HG02642 (cell line): ENCODE results near the gene ATP9B.
"Not testable (repeated sequence)": the region's sequence is repeated elsewhere in the genome, so short reads cannot be mapped to it uniquely, and the experiment has no call there.

Source experiments
- ATAC-seq: cut with Tn5 transposase; IDR thresholded peaks from one replicate; pipeline ENCODE4 v1.9.1; 2021; ENCODE audit warnings: mild to moderate bottlenecking; ENCODE audit not compliant: unreplicated experiment, poor library complexity

Gene ATP9B

DNA sequence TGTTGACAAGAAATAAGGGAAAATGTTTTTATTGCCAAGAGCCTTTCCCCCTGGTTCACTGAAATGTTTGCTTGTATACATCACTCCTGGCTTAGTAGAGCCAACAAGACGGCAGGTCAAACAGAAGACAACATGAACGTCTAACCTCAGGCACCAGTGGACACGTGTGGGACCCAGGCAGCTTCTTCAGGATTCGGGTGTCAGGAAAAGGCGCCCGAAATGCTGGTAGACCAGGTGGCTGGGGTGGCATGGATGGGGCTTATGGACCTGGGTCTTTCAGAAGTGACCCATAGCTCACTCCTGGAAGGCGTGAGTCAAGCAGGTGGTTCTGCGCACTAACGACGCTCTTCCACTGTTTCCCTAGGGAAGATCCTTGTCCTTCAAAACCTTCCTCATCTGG lies 303.3 kb downstream of the ATP9B start:
- no peak for ATAC-seq

- no peak for ATAC-seq
These were observed 303.8 kb downstream of the ATP9B start for GRCh38 chr18:79372991-79373390.

DNA sequence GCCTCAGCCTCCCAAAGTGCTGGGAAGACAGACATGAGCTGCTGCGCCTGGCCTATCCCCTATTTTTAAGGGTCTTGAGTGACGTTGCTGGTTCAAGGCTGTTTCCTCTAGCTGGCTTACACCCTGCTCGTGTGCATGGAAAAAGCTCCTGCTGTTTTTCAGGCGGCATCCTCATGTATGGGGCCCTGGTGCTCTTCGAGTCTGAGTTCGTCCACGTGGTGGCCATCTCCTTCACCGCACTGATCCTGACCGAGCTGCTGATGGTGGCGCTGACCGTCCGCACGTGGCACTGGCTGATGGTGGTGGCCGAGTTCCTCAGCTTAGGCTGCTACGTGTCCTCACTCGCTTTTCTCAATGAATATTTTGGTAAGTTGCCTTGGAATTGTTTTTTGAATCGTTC lies 304.5 kb downstream of the ATP9B start:
- no peak for ATAC-seq

GRCh38 chr18:79374408-79375171 lies 305.4 kb downstream of the ATP9B start:
- peak; percentile 71 for ATAC-seq

GRCh38 chr18:79375441-79376154 lies 306.4 kb downstream of the ATP9B start:
- ATAC-seq, result no peak

DNA sequence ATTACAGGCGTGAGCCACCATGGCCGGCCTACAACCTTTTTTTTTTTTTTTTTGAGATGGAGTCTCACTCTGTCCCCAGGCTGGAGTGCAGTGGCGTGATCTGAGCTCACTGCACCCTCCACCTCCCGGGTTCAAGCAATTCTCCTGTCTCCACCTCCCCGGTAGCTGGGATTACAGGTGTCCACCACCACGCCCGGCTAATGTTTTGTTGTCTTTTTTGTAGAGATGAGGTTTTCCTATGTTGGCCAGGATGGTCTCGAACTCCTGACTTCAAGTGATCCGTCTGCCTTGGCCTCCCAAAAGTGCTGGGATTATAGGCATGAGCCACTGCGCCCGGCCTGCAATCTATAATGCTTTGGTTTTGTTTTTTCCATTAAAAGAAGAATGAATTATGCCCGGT lies 307.5 kb downstream of the ATP9B start:
- not testable (repeated sequence) for ATAC-seq

DNA sequence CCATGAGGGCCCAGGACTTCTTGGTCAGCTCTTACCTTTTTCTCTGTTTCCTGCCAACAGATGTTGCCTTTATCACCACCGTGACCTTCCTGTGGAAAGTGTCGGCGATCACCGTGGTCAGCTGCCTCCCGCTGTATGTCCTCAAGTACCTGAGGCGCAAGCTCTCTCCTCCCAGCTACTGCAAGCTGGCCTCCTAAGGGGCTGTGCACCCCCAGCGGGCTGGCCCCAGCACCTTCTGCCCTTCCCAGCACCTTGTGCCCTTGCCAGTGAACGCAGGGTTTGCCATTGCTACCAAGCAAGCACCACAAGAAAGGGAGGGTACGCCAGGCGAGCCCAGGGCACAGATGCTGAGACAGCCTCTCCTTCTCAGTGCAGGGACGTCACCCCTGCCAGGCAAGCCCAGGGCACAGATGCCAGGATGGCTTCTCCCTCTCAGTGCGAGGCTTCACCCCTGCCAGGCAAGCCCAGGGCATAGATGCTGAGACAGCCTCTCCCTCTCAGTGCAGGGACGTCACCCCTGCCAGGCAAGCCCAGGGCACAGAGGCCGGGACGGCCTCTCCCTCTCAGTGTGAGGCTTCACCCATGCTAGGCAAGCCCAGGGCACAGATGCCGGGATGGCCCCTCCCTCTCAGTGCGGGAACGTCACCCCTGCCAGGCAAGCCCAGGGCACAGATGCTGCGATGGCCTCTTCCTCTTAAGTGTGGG lies 308.1 kb downstream of the ATP9B start:
- no peak for ATAC-seq

DNA sequence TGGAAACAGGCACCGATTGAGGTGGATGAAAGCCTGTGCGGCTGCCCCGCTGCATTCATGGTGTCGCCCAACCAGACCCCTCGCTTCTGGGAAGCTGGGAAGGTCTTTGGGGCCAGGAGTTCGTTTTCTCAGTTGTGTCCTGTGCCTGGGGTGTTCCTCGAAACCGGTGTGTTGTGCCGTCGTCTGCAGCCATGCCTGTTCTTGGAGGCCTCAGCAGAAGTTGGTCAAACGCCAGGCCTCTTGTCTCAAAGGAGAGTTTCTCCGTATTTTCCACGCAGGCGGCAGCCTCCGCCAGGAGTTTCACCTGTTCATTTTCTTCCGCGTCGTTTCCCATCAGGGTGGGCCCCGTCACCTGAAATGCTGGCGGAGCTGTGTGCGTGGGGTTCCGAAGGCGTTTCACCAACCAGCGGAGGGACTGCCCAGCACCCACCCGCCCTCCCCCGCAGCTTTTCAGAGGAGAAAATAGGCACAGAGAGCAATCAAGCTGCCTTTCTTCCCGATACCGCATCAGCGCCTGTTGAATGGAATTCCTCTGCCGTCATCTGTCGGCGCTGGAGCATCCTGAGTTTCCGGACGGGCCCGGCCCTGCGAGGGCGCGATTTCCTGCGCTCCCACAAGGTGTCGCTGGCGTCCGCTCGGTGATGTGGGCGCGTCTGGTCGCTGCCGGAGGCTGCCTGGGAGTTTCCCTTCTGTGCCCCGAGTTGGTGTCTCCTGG lies 309.5 kb downstream of the ATP9B start:
- ATAC-seq, result peak; percentile 75

GRCh38 chr18:79379251-79379905 lies 310.2 kb downstream of the ATP9B start:
- ATAC-seq, result peak; percentile 10

GRCh38 chr18:79379931-79380815 lies 311.0 kb downstream of the ATP9B start:
- no peak for ATAC-seq

DNA sequence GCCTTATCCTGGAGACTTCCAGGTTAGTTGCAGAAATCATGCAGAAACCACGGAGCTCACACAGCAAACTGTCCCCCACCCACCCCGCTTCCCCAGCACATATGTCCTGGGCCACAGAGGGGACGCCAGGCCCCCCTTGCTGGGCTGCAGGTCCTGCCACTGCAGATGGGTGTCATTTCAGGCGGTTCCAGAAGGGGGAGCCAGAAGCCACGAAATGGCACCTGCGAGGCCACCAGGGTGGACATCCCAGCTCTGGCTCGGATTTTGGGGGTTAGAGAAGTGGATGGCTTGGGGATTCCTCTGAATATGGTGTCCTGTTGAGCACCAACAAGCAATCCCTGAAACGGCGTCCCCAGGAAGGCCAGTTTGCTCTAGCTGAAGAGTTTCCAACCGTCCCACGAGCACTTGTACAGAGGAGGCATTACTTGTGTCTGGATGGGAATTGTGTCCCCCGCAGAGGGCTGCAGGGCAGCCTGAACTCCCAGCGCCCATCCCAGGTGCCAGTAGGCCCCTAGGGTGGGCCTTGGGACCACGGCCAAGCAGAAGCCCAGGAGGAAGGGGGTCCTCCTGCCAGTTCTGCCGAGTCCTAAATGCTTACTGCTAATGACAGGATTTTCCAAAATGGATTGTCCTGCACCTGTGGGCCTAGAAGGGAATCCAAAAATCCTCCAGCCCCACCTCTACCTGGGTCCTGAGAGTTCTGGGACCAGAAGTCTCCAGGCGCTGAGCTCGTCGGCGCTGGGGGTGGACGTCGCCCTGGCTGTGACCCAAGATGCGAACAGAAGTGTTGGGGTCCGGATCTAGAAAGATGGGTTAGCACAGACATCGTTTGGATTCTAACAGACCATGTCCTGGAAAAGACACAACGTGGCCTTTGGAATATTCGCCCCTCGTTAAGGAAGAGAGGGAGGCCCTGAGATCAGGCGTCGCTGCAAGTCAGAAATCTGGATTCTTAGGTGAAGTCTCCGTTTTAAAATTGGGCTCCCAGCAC lies 311.9 kb downstream of the ATP9B start:
- ATAC-seq, result no peak

- no peak for ATAC-seq
These were observed 312.7 kb downstream of the ATP9B start for GRCh38 chr18:79381811-79382311.

DNA sequence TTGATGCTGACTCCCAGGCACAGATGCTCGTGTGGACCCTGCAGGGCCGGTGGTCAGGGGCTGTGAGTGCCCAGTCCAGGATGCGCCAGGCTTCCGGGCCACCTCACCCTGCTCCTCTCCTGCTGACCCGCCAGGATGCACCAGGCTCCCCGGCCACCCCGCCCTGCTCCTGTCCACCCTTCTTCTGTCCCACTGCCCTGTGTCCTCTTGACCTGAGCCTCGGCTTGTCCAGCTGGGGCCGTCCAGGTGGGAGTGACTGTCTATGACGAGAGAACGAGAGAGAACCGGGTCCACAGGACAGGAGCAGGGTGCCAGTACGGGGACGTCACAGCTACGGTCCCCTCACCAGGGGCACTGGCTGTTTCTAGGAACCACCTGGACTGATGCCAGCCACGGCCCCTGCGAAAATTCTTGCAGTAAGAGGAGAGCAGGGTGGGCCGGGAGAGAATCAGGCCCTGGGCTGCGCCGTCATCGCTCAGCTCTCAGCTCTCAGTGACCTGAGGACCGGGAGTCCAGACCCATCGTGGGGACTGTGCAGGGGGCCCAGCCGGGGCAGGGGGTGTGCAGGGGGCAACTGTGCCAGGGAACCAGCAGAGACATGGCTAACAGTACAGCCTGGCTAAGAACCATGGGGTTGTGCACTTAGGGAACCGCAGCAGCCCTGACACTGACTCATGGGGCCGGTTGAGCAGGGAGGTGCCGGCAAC lies 313.6 kb downstream of the ATP9B start:
- no peak for ATAC-seq

DNA sequence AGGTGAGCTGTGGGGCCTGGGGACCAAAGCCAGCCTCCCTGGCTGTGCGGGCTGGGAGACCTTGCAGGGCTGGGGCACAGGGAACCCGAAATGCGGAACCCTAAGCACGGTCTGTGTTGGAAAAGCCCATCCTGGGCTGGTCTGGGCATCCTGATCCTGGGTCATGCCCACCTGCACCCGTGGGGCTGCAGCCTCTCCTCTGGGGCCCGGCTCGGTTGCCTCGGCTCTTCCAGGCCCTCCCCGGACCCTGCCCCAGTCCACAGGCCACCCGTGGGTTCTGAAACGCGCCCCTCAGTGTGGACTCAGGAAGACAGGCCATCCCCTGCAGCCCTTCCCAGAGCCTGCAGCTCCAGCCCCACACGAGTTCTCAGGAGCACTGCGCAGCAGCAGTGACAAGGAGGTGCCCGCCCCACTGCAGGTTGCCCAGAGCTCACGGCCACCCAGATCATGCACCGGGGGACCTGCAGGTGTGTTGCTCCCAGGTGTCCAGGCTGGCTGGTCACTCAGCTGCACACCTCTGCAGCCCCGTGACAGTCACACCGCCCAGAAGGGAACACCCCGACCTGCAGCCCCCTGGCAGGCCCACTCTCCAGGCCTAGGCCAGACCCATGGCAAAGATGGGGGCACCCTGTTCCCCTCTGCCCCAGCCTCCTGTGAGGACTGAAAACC lies 314.3 kb downstream of the ATP9B start:
- ATAC-seq, result no peak

DNA sequence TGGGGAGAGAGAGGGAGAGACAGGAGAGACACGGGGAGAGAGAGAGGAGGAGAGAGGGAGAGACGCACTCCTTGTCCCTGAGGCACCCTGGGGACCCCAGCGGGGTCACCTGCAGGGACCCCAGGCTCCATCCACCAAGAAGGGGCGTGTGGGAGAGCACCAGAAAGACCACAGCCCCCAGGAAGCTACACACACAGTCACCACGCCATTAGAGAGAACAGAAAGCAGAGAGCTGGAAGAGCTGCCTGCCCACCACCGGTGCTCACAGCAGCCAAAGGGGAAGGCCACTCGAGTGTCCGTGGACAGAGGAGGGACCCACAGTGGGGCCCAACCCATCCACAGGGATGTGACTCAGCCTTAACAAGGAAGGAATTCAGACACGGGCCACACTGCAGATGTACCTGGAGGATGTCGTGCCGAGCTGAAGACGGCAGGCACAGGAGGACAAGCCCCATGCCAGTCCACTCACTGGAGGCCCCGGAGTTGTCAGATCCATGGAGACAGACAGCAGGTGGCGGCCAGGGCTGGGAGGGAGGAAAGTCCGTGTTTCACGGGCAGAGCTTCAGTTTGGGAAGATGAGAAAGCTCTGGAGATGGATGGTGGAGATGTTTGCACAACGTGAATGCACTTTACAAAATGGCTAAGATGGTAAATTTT lies 315.1 kb downstream of the ATP9B start:
- ATAC-seq, result no peak

DNA sequence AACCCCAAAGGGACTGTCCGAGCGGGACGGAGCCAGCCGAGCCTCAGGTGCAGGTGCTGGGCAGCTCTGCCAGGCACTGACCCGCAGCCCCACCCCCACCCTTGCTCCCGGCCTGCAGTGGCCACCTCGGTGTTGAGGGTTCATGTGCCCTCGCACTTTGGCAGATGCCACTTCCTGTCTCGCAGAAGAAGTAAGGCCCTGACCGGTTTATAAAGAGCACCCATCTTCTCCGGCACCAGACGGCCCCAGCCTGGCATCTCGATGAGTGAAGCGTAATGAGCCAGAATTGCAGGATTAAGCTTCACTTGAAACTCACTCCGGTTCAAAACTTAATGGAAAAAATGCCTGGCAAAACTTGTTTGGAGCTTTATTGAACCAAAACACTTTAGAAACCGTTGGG lies 315.6 kb downstream of the ATP9B start:
- no peak for ATAC-seq
